ENCODE measurements around the gene LTF.
A peak's percentile ranks its signal among the peaks of the same experiment; 100 is the strongest.
"Not testable (repeated sequence)": the region's sequence is repeated elsewhere in the genome, so short reads cannot be mapped to it uniquely, and the experiment has no call there.

Gene LTF

GRCh38 chr3:46429250-46429649, 35.5 kb downstream of the LTF start:
- CTCF ChIA-PET = interaction anchor here (0.6 to 1.5 kb wide), 2 partner anchors 60 to 836 kb away, joined by 3 to 5 read pairs; no protein-coding TSS in a partner anchor
- POLR2A ChIA-PET = no interaction called here
- Histone ChIP-seq H3K36me3 (ENCODE audit: control insufficient read depth in 2 of 2, insufficient read depth in 1 of 2, low read length in 2 of 2) (no peaks in the 10 kb centered on the region), H3K9me3 (ENCODE audit: control insufficient read depth, insufficient read depth, low read depth, low read length) (no peaks in the 10 kb centered on the region), H3K27ac (ENCODE audit: extremely low read depth, low read depth, low read length) (no peak overlapping the region), H3K4me3 (ENCODE audit: low read depth, low read length) (no peak overlapping the region), H3K4me1 (ENCODE audit: control insufficient read depth, insufficient read depth, low read length) (no peaks in the 10 kb centered on the region)
- TF ChIP-seq, protein P1, sequence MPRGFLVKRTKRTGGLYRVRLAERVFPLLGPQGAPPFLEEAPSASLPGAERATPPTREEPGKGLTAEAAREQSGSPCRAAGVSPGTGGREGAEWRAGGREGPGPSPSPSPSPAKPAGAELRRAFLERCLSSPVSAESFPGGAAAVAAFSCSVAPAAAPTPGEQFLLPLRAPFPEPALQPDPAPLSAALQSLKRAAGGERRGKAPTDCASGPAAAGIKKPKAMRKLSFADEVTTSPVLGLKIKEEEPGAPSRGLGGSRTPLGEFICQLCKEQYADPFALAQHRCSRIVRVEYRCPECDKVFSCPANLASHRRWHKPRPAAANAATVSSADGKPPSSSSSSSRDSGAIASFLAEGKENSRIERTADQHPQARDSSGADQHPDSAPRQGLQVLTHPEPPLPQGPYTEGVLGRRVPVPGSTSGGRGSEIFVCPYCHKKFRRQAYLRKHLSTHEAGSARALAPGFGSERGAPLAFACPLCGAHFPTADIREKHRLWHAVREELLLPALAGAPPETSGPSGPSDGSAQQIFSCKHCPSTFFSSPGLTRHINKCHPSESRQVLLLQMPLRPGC (tag by site-specific recombination; IDR thresholded peaks at IDR 0.05) = no peak
- TF ChIP-seq ZNF521 (tag by site-specific recombination; IDR thresholded peaks at IDR 0.05) (no peak), ZNF76 (tag by site-specific recombination; IDR thresholded peaks at IDR 0.05; ENCODE audit: borderline replicate concordance, low read depth) (no peak), ZNF202 (tag by site-specific recombination; IDR thresholded peaks at IDR 0.05; ENCODE audit: borderline replicate concordance) (no peak), ZNF768 (tag by site-specific recombination; IDR thresholded peaks at IDR 0.05) (no peak), ZNF221 (tag by site-specific recombination; IDR thresholded peaks at IDR 0.05; ENCODE audit: borderline replicate concordance) (no peak), ZNF140 (tag by site-specific recombination; IDR thresholded peaks at IDR 0.05) (no peak), ZFP41 (tag by site-specific recombination; IDR thresholded peaks at IDR 0.05; ENCODE audit: borderline replicate concordance) (no peak), TCF7L2 (IDR thresholded peaks at IDR 0.05; ENCODE audit: borderline replicate concordance, low read depth, low read length) (no peak), ZNF350 (tag by site-specific recombination; IDR thresholded peaks at IDR 0.05) (no peak), ZIC2 (tag by site-specific recombination; IDR thresholded peaks at IDR 0.05) (no peak), GLIS2 (tag by site-specific recombination; IDR thresholded peaks at IDR 0.05) (no peak), ZNF560 (tag by site-specific recombination; IDR thresholded peaks at IDR 0.05; ENCODE audit: borderline replicate concordance) (no peak), ZBTB7A (tag by site-specific recombination; IDR thresholded peaks at IDR 0.05; ENCODE audit: low read depth) (no peak), ZNF239 (tag by site-specific recombination; IDR thresholded peaks at IDR 0.05) (no peak)
- TF ChIP-seq, protein P2, sequence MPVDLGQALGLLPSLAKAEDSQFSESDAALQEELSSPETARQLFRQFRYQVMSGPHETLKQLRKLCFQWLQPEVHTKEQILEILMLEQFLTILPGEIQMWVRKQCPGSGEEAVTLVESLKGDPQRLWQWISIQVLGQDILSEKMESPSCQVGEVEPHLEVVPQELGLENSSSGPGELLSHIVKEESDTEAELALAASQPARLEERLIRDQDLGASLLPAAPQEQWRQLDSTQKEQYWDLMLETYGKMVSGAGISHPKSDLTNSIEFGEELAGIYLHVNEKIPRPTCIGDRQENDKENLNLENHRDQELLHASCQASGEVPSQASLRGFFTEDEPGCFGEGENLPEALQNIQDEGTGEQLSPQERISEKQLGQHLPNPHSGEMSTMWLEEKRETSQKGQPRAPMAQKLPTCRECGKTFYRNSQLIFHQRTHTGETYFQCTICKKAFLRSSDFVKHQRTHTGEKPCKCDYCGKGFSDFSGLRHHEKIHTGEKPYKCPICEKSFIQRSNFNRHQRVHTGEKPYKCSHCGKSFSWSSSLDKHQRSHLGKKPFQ (tag by site-specific recombination; IDR thresholded peaks at IDR 0.05) = no peak

- POLR2A ChIA-PET = no interaction called here
- TF ChIP-seq ZNF266 (tag by site-specific recombination; IDR thresholded peaks at IDR 0.05; ENCODE audit: low read depth) (no peak), ZNF404 (tag by site-specific recombination; IDR thresholded peaks at IDR 0.05) (no peak), ZNF654 (tag by site-specific recombination; IDR thresholded peaks at IDR 0.05; ENCODE audit: low read depth) (0 out of 2 replicates have a peak, but pooled peaks have one; percentile 17)
These were observed 36.5 kb downstream of the LTF start for GRCh38 chr3:46427916-46428833.

DNA sequence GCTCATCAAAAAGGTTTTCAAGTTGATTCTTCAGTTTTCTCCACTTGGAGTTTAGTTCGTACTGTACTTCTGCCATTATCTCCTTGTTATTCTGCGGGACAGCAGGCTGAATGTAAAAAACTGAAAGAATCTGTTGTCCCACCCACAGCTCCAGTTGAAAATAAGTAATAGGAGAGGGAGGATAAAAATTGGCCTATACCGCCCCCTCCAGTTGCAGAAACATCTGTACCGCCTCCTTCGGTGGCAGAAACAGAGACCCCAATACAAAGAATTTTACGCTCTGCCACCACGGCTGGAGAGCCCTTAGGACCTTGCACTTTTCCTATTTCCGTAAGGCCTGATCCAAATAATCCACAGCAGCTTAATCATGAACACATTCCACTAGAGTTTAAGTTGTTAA, 37.3 kb downstream of the LTF start:
- H3K4me1 ChIP-seq (ENCODE audit: control insufficient read depth, insufficient read depth, low read length); H3K9me3 ChIP-seq (ENCODE audit: control insufficient read depth, insufficient read depth, low read depth, low read length); H3K36me3 ChIP-seq (ENCODE audit: control insufficient read depth in 2 of 2, insufficient read depth in 1 of 2, low read length in 2 of 2); H3K4me3 ChIP-seq (ENCODE audit: low read depth, low read length); H3K27ac ChIP-seq (ENCODE audit: extremely low read depth, low read depth, low read length); POLR2A ChIA-PET; CTCF ChIA-PET: not testable (repeated sequence)

More at GRCh38 chr3:46427916-46428833, 36.5 kb downstream of the LTF start:
- Histone ChIP-seq H3K9me3 (ENCODE audit: control insufficient read depth, insufficient read depth, low read depth, low read length) (no peaks in the 10 kb centered on the region), H3K27ac (ENCODE audit: extremely low read depth, low read depth, low read length) (no peak overlapping the region), H3K36me3 (ENCODE audit: control insufficient read depth in 2 of 2, insufficient read depth in 1 of 2, low read length in 2 of 2) (no peaks in the 10 kb centered on the region), H3K4me1 (ENCODE audit: control insufficient read depth, insufficient read depth, low read length) (no peaks in the 10 kb centered on the region), H3K4me3 (ENCODE audit: low read depth, low read length) (no peak overlapping the region)
- CTCF ChIA-PET = interaction anchor here (0.6 kb wide), 1 partner anchor 71 kb away, joined by 3 read pairs; no protein-coding TSS in a partner anchor

DNA sequence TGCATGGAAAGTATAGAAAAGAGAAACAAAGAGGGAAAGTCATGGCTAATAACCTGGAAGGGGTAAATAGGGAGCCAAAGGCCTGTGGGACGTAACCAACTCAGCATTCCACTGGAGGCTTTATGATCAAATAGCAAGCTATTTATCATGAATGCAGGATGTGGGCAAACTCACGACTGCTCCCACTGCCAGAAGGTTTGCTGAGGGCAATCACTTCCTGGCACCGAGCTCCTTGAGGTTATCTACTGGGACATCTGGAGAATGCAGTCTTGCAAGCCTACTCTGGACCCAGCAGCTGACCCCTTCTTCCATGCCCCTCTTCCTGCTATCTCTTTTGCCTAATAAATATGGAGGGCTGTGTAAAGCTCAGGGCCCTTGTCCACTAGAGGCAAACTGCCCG, 38.2 kb downstream of the LTF start:
- POLR2A ChIA-PET; H3K36me3 ChIP-seq (ENCODE audit: control insufficient read depth in 2 of 2, insufficient read depth in 1 of 2, low read length in 2 of 2); H3K9me3 ChIP-seq (ENCODE audit: control insufficient read depth, insufficient read depth, low read depth, low read length); H3K27ac ChIP-seq (ENCODE audit: extremely low read depth, low read depth, low read length); H3K4me3 ChIP-seq (ENCODE audit: low read depth, low read length); H3K4me1 ChIP-seq (ENCODE audit: control insufficient read depth, insufficient read depth, low read length): not testable (repeated sequence)
- CTCF ChIA-PET = interaction anchor here (0.6 kb wide), 1 partner anchor 354 kb away, joined by 4 read pairs; no protein-coding TSS in a partner anchor
